Vagina (tissue), 2 donors: ENCODE results near the gene OPN4. TPM values are rescaled to one million over a fixed set of nuclear protein-coding genes. Genes with fewer than 3 reads are reported as not detected.

Experiments
- DNase-seq, 2 donors: peaks; one replicate each; pipeline ENCODE4 v3.0.0-alpha.2; 2017; ENCODE audit errors: extremely low spot score in 2 of 2
- H3K27ac ChIP-seq: fragments of 200-600 bp; sonication (generic); one replicate; pipeline ENCODE4 v1.5.1; 2019
- H3K27me3 ChIP-seq: fragments of 200-600 bp; sonication (generic); one replicate; pipeline ENCODE4 v1.5.1; 2019
- H3K36me3 ChIP-seq, 2 donors: fragments of 200-600 bp; sonication (generic); one replicate each; pipeline ENCODE4 v1.5.1; 2017 to 2019
- H3K4me1 ChIP-seq: fragments of 200-600 bp; sonication (generic); one replicate; pipeline ENCODE4 v1.5.1; 2019
- H3K4me3 ChIP-seq, 2 donors: fragments of 200-600 bp; sonication (generic); 1 replicate in 1 of 2; 2 replicates in 1 of 2; pipeline ENCODE4 v1.5.1; 2016 to 2019
- H3K9me3 ChIP-seq: fragments of 200-600 bp; sonication (generic); one replicate; pipeline ENCODE4 v1.5.1; 2019
- CTCF ChIP-seq, 3 experiments: fragments of 450-650 bp in 2 of 3; fragments of 200-600 bp in 1 of 3; sonication (generic) in 1 of 3; IDR thresholded peaks; one replicate each; pipeline ENCODE4 v1.5.1; 2017 to 2019; ENCODE audit warnings: antibody characterized with exemption in 3 of 3, mild to moderate bottlenecking in 2 of 3, moderate library complexity in 2 of 3
- POLR2A ChIP-seq, 2 donors: fragments of 450-650 bp; IDR thresholded peaks; one replicate each; pipeline ENCODE4 v1.6.1; 2017; ENCODE audit warnings: antibody characterized with exemption in 2 of 2, mild to moderate bottlenecking in 2 of 2, moderate library complexity in 2 of 2
- POLR2AphosphoS5 ChIP-seq, 2 donors: sonication (generic); formaldehyde crosslinking; IDR thresholded peaks; one replicate each; pipeline ENCODE4 v1.9.0; 2017; ENCODE audit warnings: antibody characterized with exemption in 2 of 2, mild to moderate bottlenecking in 2 of 2, low read depth in 1 of 2; ENCODE audit not compliant: insufficient read depth in 1 of 2
- intact Hi-C: fragments of 100-400 bp; cut with DNase I; formaldehyde crosslinking; loops from one replicate; pipeline ENCODE4 v1.15.1; 2023
- total RNA-seq: library from RNA; depleted of rRNA; stranded (reverse); fragments of >200 nt; gene quantifications from one replicate; pipeline ENCODE4 v1.2.3, GENCODE V29; 2016

Gene OPN4
- total RNA-seq, 1 donor from 2014 or later = not detected

GRCh38 chr10:86678999-86679792 lies 24.8 kb downstream of the OPN4 start:
- TF ChIP-seq POLR2A (IDR thresholded peaks at IDR 0.05) (no peak), POLR2AphosphoS5 (IDR thresholded peaks at IDR 0.05; ENCODE audit: insufficient read depth in 1 of 2, low read depth in 1 of 2) (no peak), CTCF (IDR thresholded peaks at IDR 0.05) (no peak)
- no peaks in the 10 kb centered on the region for H3K36me3 ChIP-seq

GRCh38 chr10:86681047-86681446 lies 26.7 kb downstream of the OPN4 start:
- intact Hi-C loops = no loop called here
- Histone ChIP-seq H3K27ac (no peak overlapping the region), H3K4me3 (no peak overlapping the region), H3K27me3 (no peaks in the 10 kb centered on the region), H3K9me3 (no peaks in the 10 kb centered on the region), H3K36me3 (no peaks in the 10 kb centered on the region), H3K4me1 (no peaks in the 10 kb centered on the region)
- no peak for DNase-seq
- TF ChIP-seq CTCF (IDR thresholded peaks at IDR 0.05) = no peak
- TF ChIP-seq POLR2AphosphoS5 (IDR thresholded peaks at IDR 0.05; ENCODE audit: insufficient read depth in 1 of 2, low read depth in 1 of 2) = no peak
- no peak for TF ChIP-seq POLR2A (IDR thresholded peaks at IDR 0.05)

More at GRCh38 chr10:86678999-86679792, 24.8 kb downstream of the OPN4 start:
- H3K4me3 ChIP-seq = no peak overlapping the region
- H3K27ac ChIP-seq = no peak overlapping the region
- DNase-seq = no peak
- H3K27me3 ChIP-seq = no peaks in the 10 kb centered on the region
- H3K9me3 ChIP-seq = no peaks in the 10 kb centered on the region
- intact Hi-C loops = no loop called here
- H3K4me1 ChIP-seq = no peaks in the 10 kb centered on the region

GRCh38 chr10:86681722-86682386 lies 27.5 kb downstream of the OPN4 start:
- H3K27ac ChIP-seq = peak overlapping the region; percentile 83
- H3K27me3 ChIP-seq = no peaks in the 10 kb centered on the region
- no peak for DNase-seq
- H3K4me1 ChIP-seq = no peaks in the 10 kb centered on the region
- no peak for TF ChIP-seq CTCF (IDR thresholded peaks at IDR 0.05)
- no peak for TF ChIP-seq POLR2A (IDR thresholded peaks at IDR 0.05)
- no peak for TF ChIP-seq POLR2AphosphoS5 (IDR thresholded peaks at IDR 0.05; ENCODE audit: insufficient read depth in 1 of 2, low read depth in 1 of 2)
- intact Hi-C loops = no loop called here
- H3K36me3 ChIP-seq = no peaks in the 10 kb centered on the region
- no peak overlapping the region for H3K4me3 ChIP-seq
- no peaks in the 10 kb centered on the region for H3K9me3 ChIP-seq

GRCh38 chr10:86682675-86683074 lies 28.3 kb downstream of the OPN4 start:
- Histone ChIP-seq H3K4me1 (no peaks in the 10 kb centered on the region), H3K4me3 (no peak overlapping the region), H3K9me3 (no peaks in the 10 kb centered on the region), H3K36me3 (no peaks in the 10 kb centered on the region), H3K27me3 (no peaks in the 10 kb centered on the region), H3K27ac (peak overlapping the region; percentile 83)
- DNase-seq = no peak
- TF ChIP-seq POLR2AphosphoS5 (IDR thresholded peaks at IDR 0.05; ENCODE audit: insufficient read depth in 1 of 2, low read depth in 1 of 2) (no peak), POLR2A (IDR thresholded peaks at IDR 0.05) (no peak), CTCF (IDR thresholded peaks at IDR 0.05) (no peak)
- intact Hi-C loops = no loop called here
